ENCODE data around the gene LRP1-AS.
"Not testable (repeated sequence)": the region's sequence is repeated elsewhere in the genome, so short reads cannot be mapped to it uniquely, and the experiment has no call there.

LRP1-AS gene

DNA sequence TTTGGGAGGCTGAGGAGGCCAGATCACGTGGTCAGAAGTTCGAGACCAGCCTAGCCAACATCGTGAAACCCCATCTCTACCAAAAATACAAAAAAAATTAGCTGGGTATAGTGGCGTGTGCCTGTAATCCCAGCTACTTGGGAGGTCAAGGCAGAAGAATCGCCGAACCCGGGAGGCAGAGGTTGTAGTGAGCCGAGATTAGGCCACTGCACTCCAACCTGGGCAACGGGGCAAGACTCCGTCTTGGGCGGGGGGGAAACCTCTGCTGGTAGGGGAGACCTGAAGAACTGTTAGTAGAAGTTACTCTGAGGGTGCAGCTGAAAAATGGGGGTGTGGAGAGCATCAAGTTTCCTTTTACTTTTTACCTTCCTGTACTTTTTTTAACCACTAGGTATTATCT, 21.4 kb downstream of the LRP1-AS start:
- no peak for TF ChIP-seq Cebpa-rat (IDR thresholded peaks at IDR 0.05)
- H3K36me3 ChIP-seq = peaks cover 0 to 3% (median 0%) of the 10 kb centered on the region in 11 experiments; a peak in 1 of 22 replicates
- H3K4me1 ChIP-seq = peaks cover 21 to 36% (median 30%) of the 10 kb centered on the region in 10 experiments
- no peak overlapping the region for H3K4me3 ChIP-seq
- H3K9me3 ChIP-seq (replicated peaks in 1 of 11) = peaks cover 0 to 6% (median 0%) of the 10 kb centered on the region in 11 experiments; a peak in 2 of 22 replicates
- no peak overlapping the region for H3K27ac ChIP-seq
- H4K20me1 ChIP-seq = peaks cover 0 to 10% (median 2%) of the 10 kb centered on the region in 11 experiments; a peak in 5 of 22 replicates
- no peak overlapping the region; a peak in 1 of 22 replicates for H3K9ac ChIP-seq
- no peak overlapping the region; a peak in 1 of 22 replicates for H3K4me2 ChIP-seq
- H3K27me3 ChIP-seq = peaks cover 3 to 36% (median 26%) of the 10 kb centered on the region in 11 experiments; a peak in 18 of 22 replicates

DNA sequence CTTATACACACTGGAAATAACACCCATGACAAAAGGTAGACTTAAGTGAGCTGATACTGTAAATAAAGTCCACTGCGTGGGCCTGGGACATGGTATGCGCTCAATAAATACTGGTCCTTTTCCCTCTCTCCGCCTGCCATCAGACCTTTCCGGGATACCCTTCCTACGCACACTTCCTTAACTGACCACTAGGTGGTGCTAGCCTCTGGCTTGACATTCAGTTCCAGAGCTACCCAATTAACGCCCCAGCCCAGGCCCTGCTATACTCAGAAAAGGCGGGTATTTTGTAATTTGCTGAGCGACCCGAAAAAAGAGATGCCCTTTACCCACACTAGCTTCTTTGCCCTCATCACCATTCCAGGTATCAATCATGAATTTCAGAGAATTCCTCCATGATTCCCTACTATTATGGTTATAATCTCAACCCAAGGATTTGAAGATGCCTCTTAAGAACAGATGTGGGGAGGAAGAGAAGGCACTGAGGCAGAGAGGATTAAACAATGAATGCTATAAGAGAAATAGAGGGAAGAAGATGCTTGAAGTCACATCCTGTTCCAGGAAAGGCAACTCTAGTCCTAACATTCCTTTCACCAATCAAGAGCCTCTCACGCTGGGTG, 23.1 kb downstream of the LRP1-AS start:
- H4K20me1 ChIP-seq = no peaks in the 10 kb centered on the region
- no peak overlapping the region for H3K27ac ChIP-seq
- H3K4me2 ChIP-seq = no peak overlapping the region
- no peak overlapping the region for H3K4me3 ChIP-seq
- H3K9ac ChIP-seq = no peak overlapping the region
- H3K9me3 ChIP-seq (replicated peaks in 1 of 11) = peaks cover 0 to 6% (median 0%) of the 10 kb centered on the region in 11 experiments; a peak in 2 of 22 replicates
- H3K27me3 ChIP-seq = peaks cover 3 to 36% (median 26%) of the 10 kb centered on the region in 11 experiments; a peak in 18 of 22 replicates
- peaks cover 15 to 24% (median 20%) of the 10 kb centered on the region in 10 experiments for H3K4me1 ChIP-seq
- no peaks in the 10 kb centered on the region for H3K36me3 ChIP-seq
- no peak for TF ChIP-seq Cebpa-rat (IDR thresholded peaks at IDR 0.05)

DNA sequence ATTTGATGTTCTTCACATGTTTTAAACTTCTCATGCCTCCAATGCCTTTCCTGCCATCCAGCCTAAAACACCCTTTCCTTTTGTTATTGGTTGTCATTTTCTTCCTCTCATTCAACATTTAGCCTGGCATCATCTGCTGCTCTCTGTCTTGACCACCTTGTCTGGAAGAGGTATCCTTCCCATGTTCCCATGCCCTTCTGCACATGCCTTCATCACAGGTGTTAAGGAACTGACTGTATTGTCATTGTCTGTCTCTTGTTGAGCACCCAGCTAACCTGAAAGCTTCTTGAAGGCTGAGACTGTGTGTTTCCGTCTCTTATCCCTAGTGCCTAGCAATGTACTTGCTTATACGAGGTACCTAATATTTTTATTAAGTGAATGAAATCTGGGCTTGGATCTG, 23.6 kb downstream of the LRP1-AS start:
- H3K4me1 ChIP-seq = peaks cover 19 to 27% (median 23%) of the 10 kb centered on the region in 10 experiments
- H3K27me3 ChIP-seq = peaks cover 3 to 36% (median 26%) of the 10 kb centered on the region in 11 experiments; a peak in 18 of 22 replicates
- TF ChIP-seq Cebpa-rat (IDR thresholded peaks at IDR 0.05) = no peak
- no peak overlapping the region for H3K9ac ChIP-seq
- no peaks in the 10 kb centered on the region for H4K20me1 ChIP-seq
- H3K4me3 ChIP-seq = no peak overlapping the region
- no peaks in the 10 kb centered on the region for H3K36me3 ChIP-seq
- H3K9me3 ChIP-seq (replicated peaks in 1 of 11) = peaks cover 0 to 6% (median 0%) of the 10 kb centered on the region in 11 experiments; a peak in 2 of 22 replicates
- no peak overlapping the region for H3K27ac ChIP-seq
- H3K4me2 ChIP-seq = no peak overlapping the region

DNA sequence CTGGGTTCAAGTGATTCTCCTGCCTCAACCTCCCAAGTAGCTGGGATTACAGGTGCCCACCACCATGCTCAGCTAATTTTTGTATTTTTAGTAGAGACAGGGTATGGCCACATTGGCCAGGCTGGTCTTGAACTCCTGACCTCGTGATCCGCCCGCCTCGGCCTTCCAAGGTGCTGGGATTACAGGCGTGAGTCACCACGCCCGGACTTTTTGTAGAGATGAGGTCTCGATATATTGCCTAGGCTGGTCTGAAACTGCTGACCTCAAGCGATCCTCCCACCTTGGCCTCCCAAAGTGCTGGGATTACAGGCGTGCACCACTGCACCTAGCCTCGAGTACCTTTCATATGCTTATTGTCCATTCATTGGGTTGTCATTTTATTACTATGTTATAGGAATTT, 26.7 kb downstream of the LRP1-AS start:
- H4K20me1 ChIP-seq; H3K4me2 ChIP-seq; H3K9me3 ChIP-seq (replicated peaks in 1 of 11); H3K4me3 ChIP-seq; H3K9ac ChIP-seq; H3K36me3 ChIP-seq; H3K27ac ChIP-seq: not testable (repeated sequence)
- peaks cover 7 to 37% (median 21%) of the 10 kb centered on the region in 10 experiments; a peak in 17 of 20 replicates for H3K4me1 ChIP-seq
- peaks cover 0 to 12% (median 9%) of the 10 kb centered on the region in 11 experiments; a peak in 9 of 22 replicates for H3K27me3 ChIP-seq

DNA sequence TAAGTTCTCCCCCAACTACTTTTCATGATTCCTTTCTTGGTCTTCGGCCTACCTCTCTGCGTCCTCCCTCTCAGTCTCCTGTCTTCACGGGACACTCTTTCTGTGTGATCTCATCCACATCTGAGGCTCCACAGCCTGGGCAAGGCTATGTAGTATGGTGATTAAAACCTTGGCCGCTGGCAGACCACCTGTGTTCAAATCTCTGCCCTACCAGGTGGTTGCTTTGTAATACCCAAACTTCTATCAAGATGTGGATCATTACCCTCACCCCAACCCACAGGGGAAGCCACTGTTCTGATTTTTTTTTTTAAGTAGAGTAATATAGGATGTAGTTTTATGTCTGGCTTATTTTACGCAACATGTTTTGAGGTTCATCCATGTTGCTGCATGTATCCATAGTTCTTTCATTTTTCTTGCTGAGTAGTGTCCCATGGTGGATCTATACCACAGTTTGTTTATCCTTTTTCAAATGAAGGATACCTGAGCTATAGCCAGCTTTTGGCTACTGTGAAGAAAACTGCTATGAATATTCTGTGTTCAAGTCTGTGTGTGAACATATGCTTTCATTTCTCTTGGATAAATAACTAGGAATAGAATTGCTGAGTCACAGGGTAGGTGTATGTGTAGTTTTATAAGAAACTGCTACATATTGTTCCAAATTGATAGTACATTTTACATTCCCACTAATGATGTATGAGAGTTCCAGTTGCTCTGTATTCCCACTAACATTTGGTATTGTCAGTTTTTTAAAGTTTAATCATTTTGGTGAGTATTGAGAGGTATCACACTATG, 27.9 kb downstream of the LRP1-AS start:
- Histone ChIP-seq H3K27me3 (peaks cover 0 to under 1% (median 0%) of the 10 kb centered on the region in 11 experiments; a peak in 3 of 22 replicates), H3K9me3 (replicated peaks in 1 of 11) (peaks cover 0 to 6% (median 0%) of the 10 kb centered on the region in 11 experiments; a peak in 2 of 22 replicates), H3K36me3 (no peaks in the 10 kb centered on the region), H3K4me1 (peaks cover 7 to 37% (median 21%) of the 10 kb centered on the region in 10 experiments; a peak in 17 of 20 replicates), H4K20me1 (no peaks in the 10 kb centered on the region), H3K27ac (peak overlapping the region in 9 of 11 experiments; percentile 40 to 76 (median 64); a peak in 17 of 22 replicates), H3K4me2 (peak overlapping the region in 10 of 11 experiments; percentile 10 to 87 (median 62); a peak in 20 of 22 replicates), H3K4me3 (no peak overlapping the region), H3K9ac (peak overlapping the region in 4 of 11 experiments; percentile 36 to 47 (median 41); a peak in 7 of 22 replicates)
- no peak for TF ChIP-seq Cebpa-rat (IDR thresholded peaks at IDR 0.05)

DNA sequence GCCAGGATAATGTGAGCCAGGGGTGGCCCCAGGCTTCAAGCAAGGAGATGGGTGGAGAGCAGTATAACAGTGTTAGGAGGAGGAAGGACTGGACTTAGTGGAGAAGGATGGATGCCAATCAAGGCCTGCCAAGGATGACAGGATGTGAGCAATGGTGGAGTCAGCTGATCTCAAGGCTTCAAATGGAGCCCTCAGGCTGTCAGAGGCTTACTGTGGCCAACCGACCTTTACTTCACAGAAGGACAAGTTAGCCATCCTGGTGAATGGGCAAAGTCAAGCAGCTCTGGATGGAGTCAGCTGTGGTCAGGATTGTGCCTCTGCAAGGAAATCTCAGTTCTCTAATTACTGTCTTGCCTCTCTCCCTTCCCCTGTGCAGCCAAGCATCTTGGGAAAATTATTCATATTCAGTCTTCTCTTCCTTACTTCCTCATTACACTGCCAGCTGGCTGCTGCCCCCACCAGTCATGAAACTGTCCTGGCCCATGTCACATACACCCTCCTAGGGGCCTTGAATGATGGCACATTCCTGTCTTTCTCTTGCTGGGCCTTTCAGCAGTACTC, 28.6 kb downstream of the LRP1-AS start:
- Histone ChIP-seq H3K4me2 (peak overlapping the region in 10 of 11 experiments; percentile 10 to 87 (median 62); a peak in 19 of 22 replicates), H4K20me1 (no peaks in the 10 kb centered on the region), H3K27me3 (no peaks in the 10 kb centered on the region), H3K27ac (peak overlapping the region in 9 of 11 experiments; percentile 40 to 76 (median 64); a peak in 17 of 22 replicates), H3K9ac (peak overlapping the region in 5 of 11 experiments; percentile 3 to 47 (median 40); a peak in 7 of 22 replicates), H3K4me3 (no peak overlapping the region), H3K36me3 (no peaks in the 10 kb centered on the region), H3K4me1 (peaks cover 7 to 43% (median 25%) of the 10 kb centered on the region in 10 experiments; a peak in 17 of 20 replicates), H3K9me3 (replicated peaks in 1 of 11) (peaks cover 0 to 3% (median 0%) of the 10 kb centered on the region in 11 experiments; a peak in 2 of 22 replicates)
- no peak for TF ChIP-seq Cebpa-rat (IDR thresholded peaks at IDR 0.05)

DNA sequence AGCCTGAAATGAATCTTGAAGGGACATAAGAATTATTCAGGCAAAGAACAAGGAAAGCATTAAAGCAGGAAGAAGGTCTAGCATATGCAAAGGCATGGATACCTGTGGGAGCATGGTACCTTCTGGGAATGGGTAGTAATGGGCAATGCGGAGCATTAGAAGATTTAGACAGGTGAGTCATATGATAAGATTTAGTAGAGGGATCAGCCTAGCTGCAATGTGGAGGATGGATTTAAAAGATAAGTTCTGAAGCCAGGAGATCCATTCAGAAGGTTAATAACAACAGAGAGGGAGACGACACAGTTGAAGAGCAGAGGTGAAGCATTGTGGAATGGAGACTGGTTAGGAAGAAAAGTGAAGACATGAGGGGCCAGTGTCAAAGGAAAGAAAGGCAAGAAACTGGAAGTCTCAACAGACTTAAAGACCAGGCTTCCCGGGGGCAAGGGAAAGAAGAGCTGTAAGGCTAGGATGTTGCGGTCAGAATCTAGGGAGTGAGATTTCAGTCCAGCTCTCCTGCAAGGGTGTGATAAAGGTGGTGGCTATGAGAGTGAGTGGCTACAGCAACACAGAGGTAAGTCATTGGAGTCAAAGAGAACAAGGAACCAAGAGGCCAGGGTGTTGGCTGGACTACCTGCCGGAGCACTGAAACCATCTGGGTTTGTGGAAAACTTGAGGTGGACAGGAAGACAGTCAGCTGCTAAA, 30.7 kb downstream of the LRP1-AS start:
- Histone ChIP-seq H3K36me3 (no peaks in the 10 kb centered on the region), H4K20me1 (no peaks in the 10 kb centered on the region), H3K4me1 (peaks cover 15 to 59% (median 40%) of the 10 kb centered on the region in 10 experiments), H3K9ac (no peak overlapping the region), H3K27me3 (no peaks in the 10 kb centered on the region), H3K4me2 (peak overlapping the region in 1 of 11 experiments; percentile 7; a peak in 1 of 22 replicates), H3K27ac (no peak overlapping the region), H3K4me3 (no peak overlapping the region), H3K9me3 (replicated peaks in 1 of 11) (no peaks in the 10 kb centered on the region)
- TF ChIP-seq Cebpa-rat (IDR thresholded peaks at IDR 0.05) = no peak
